Astrocyte (in vitro differentiated cells and primary cell): ENCODE measurements around the gene MEMO1.

Experiments used
- CTCF ChIP-seq: IDR thresholded peaks from 2 replicates; pipeline ENCODE4 v1.5.1; 2011; ENCODE audit warnings: low read depth, mild to moderate bottlenecking, inconsistent platforms, low read length, moderate library complexity; ENCODE audit not compliant: insufficient read depth
- EZH2 ChIP-seq: IDR thresholded peaks from 2 replicates; pipeline ENCODE4 v1.6.1; 2012; ENCODE audit warnings: mild to moderate bottlenecking, low read length, inconsistent platforms; ENCODE audit not compliant: insufficient read depth

GRCh38 chr2:31967790-31968189 lies 43.0 kb downstream of the MEMO1 start:
- TF ChIP-seq EZH2 = no peak
- TF ChIP-seq CTCF = no peak
